SK-N-MC (cell line): ENCODE measurements around the gene SH3BP5L.

Experiments used
- EZH2 ChIP-seq: fragments of 200-600 bp; sonication (generic); IDR thresholded peaks from one replicate; pipeline ENCODE4 v1.6.1; 2017; ENCODE audit warnings: antibody characterized with exemption
- FOXP2 ChIP-seq: optimal IDR thresholded peaks from 2 replicates; pipeline ENCODE3; 2011; ENCODE audit warnings: mild to moderate bottlenecking, moderate library complexity; ENCODE audit not compliant: insufficient read depth; ENCODE audit errors: extremely low read length, control extremely low read depth
- POLR2AphosphoS5 ChIP-seq: IDR thresholded peaks from 2 replicates; pipeline ENCODE4 v1.6.1; 2012; ENCODE audit warnings: mild to moderate bottlenecking, low read depth, low read length, borderline replicate concordance

- TF ChIP-seq EZH2 (no peak), POLR2AphosphoS5 (no peak), FOXP2 (no peak)
These were observed 31.5 kb upstream of the SH3BP5L start for GRCh38 chr1:248857201-248857600.
